Measurements from ENCODE around the gene KRT8. TPM values are rescaled to one million over a fixed set of nuclear protein-coding genes. Genes with fewer than 3 reads are reported as not detected.

Gene KRT8
- total and polyA plus RNA-seq, 2 of the 13 experiments (the other 11 are each of a cell fraction or from before 2014, with no cell fraction given), result 498 to 718 TPM

- in situ Hi-C loops (cut with HindIII; ENCODE audit: extremely low pct_ligation_motif_present, low pct_unique_long_range_greater_than_20kb), result no loop called here
- no peaks in the 10 kb centered on the region for H3K9me3 ChIP-seq (ENCODE audit: low read length)
- H3K79me2 ChIP-seq (ENCODE audit: insufficient read depth, low read length), result no peaks in the 10 kb centered on the region
- peak overlapping the region; percentile 99 for H3K27ac ChIP-seq (ENCODE audit: extremely low read length, insufficient read depth, low read length)
- ChIA-PET CTCF (ENCODE audit: low intra/inter-chr PET ratio, low total read pairs) (no interaction called here), POLR2A (interaction anchor here (0.7 to 10.5 kb wide), 11 partner anchors 10 to 81 kb away, joined by 3 to 465 read pairs (median 17); partner anchors contain the start of genes EIF4B, KRT18 and KRT8)
- H3K9ac ChIP-seq (ENCODE audit: insufficient read depth, low read depth, low read length), result peak overlapping the region; percentile 98
- peaks cover 84% of the 10 kb centered on the region for H3K4me1 ChIP-seq (ENCODE audit: insufficient read depth, low read length)
- 8% methylated on average over 10 of the region's 11 CpGs for WGBS (ENCODE audit: low lambda C conversion rate)
- FAIRE-seq (peak; percentile 64), DNase-seq (ENCODE audit: low spot score) (peak; percentile 76), ATAC-seq (peak; percentile 38)
- no peaks in the 10 kb centered on the region for H3K27me3 ChIP-seq (ENCODE audit: control insufficient read depth in 1 of 2, insufficient read depth in 2 of 2, low read length in 2 of 2)
- no peak overlapping the region for H2AFZ ChIP-seq (ENCODE audit: low read length)
- intact Hi-C loops (cut with micrococcal nuclease; ENCODE audit: unreplicated experiment), result no loop called here
- no TSS peak for BruUV-seq (replicated peaks)
- no peaks in the 10 kb centered on the region for H3K36me3 ChIP-seq (replicated peaks in 1 of 2; ENCODE audit: control insufficient read depth in 1 of 2, insufficient read depth in 2 of 2, low read length in 2 of 2)
- peak overlapping the region; percentile 87 for H3K4me2 ChIP-seq (ENCODE audit: low read depth, low read length)
- H4K20me1 ChIP-seq (ENCODE audit: insufficient read depth, low read length), result no peaks in the 10 kb centered on the region
- peak overlapping the region; percentile 38 to 60 (median 43); a peak in 5 of 6 replicates for H3K4me3 ChIP-seq (replicated peaks in 1 of 3; ENCODE audit: insufficient read depth in 1 of 3, low read depth in 2 of 3, low read length in 3 of 3)
- TF ChIP-seq ERF (CRISPR knock-in tag; IDR thresholded peaks at IDR 0.05) (0 out of 2 replicates have a peak, but pooled peaks have one; percentile 38), RAD51 (IDR thresholded peaks at IDR 0.05; ENCODE audit: borderline replicate concordance) (no peak), SNAPC2 (CRISPR knock-in tag; IDR thresholded peaks at IDR 0.05) (no peak), ZKSCAN1 (IDR thresholded peaks at IDR 0.05; ENCODE audit: low read length) (no peak), POLR2G (IDR thresholded peaks at IDR 0.05; ENCODE audit: low read depth, low read length) (0 out of 2 replicates have a peak, but pooled peaks have one; percentile 7), THAP7 (CRISPR knock-in tag; IDR thresholded peaks at IDR 0.05) (0 out of 2 replicates have a peak, but pooled peaks have one; percentile 9), ZNF292 (CRISPR knock-in tag; IDR thresholded peaks at IDR 0.05; ENCODE audit: borderline replicate concordance, low read depth) (no peak), ZNF800 (CRISPR knock-in tag; IDR thresholded peaks at IDR 0.05) (no peak), GTF2F1 (IDR thresholded peaks at IDR 0.05; ENCODE audit: low read length) (no peak), TCF7 (IDR thresholded peaks at IDR 0.05; ENCODE audit: low read depth) (no peak), RARA (CRISPR knock-in tag; IDR thresholded peaks at IDR 0.05) (0 out of 2 replicates have a peak, but pooled peaks have one; percentile 16), SOX6 (IDR thresholded peaks at IDR 0.05) (no peak), SOX6 (CRISPR knock-in tag; IDR thresholded peaks at IDR 0.05) (peak; percentile 1; the same call in 1 of the 2 replicates), FOSL2 (CRISPR knock-in tag; IDR thresholded peaks at IDR 0.05) (peak; percentile 58), ZNF839 (CRISPR knock-in tag; IDR thresholded peaks at IDR 0.05; ENCODE audit: borderline replicate concordance) (no peak), YEATS4 (CRISPR knock-in tag; IDR thresholded peaks at IDR 0.05; ENCODE audit: borderline replicate concordance) (no peak), ZBTB10 (CRISPR knock-in tag; IDR thresholded peaks at IDR 0.05; ENCODE audit: borderline replicate concordance) (no peak), ELF3 (CRISPR knock-in tag; IDR thresholded peaks at IDR 0.05) (peak; percentile 52; the same call in 1 of the 2 replicates), ZNF446 (CRISPR knock-in tag; IDR thresholded peaks at IDR 0.05) (no peak)
These were observed 20.2 kb upstream of the KRT8 start for GRCh38 chr12:52924764-52925716.
